Upper lobe of left lung (tissue), 4 donors: Measurements from ENCODE around the gene PSMD7.

Source experiments
- EP300 ChIP-seq, 4 donors: sonication (generic); formaldehyde crosslinking; IDR thresholded peaks; one replicate each; pipeline ENCODE4 v1.5.1; 2017; ENCODE audit warnings: antibody characterized with exemption in 4 of 4, control low read depth in 2 of 4
- POLR2A ChIP-seq, 4 donors: fragments of 450-650 bp; IDR thresholded peaks; one replicate each; pipeline ENCODE4 v1.5.1; 2016 to 2017; ENCODE audit warnings: antibody characterized with exemption in 4 of 4, mild to moderate bottlenecking in 2 of 4
- POLR2AphosphoS5 ChIP-seq, 2 donors: sonication (generic); formaldehyde crosslinking; IDR thresholded peaks; one replicate each; pipeline ENCODE4 v1.5.1; 2017; ENCODE audit warnings: antibody characterized with exemption in 2 of 2
- TF ChIP-seq, protein P1 (sequence below), 6 experiments: fragments of 450-650 bp in 4 of 6; fragments of 200-600 bp in 2 of 6; sonication (generic) in 2 of 6; IDR thresholded peaks; one replicate each; pipeline ENCODE4 v1.5.1; 2016 to 2019; ENCODE audit warnings: antibody characterized with exemption in 6 of 6

- TF ChIP-seq, protein P1, sequence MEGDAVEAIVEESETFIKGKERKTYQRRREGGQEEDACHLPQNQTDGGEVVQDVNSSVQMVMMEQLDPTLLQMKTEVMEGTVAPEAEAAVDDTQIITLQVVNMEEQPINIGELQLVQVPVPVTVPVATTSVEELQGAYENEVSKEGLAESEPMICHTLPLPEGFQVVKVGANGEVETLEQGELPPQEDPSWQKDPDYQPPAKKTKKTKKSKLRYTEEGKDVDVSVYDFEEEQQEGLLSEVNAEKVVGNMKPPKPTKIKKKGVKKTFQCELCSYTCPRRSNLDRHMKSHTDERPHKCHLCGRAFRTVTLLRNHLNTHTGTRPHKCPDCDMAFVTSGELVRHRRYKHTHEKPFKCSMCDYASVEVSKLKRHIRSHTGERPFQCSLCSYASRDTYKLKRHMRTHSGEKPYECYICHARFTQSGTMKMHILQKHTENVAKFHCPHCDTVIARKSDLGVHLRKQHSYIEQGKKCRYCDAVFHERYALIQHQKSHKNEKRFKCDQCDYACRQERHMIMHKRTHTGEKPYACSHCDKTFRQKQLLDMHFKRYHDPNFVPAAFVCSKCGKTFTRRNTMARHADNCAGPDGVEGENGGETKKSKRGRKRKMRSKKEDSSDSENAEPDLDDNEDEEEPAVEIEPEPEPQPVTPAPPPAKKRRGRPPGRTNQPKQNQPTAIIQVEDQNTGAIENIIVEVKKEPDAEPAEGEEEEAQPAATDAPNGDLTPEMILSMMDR (IDR thresholded peaks at IDR 0.05), result no peak
- TF ChIP-seq EP300 (IDR thresholded peaks at IDR 0.05), result no peak
- no peak for TF ChIP-seq POLR2A (IDR thresholded peaks at IDR 0.05)
- TF ChIP-seq POLR2AphosphoS5 (IDR thresholded peaks at IDR 0.05), result no peak
Measured at GRCh38 chr16:74253161-74253938, 43.3 kb upstream of the PSMD7 start.
